GM15510 (cell line): ENCODE results near the gene NUDT7.

ENCODE experiments used
- POLR2A ChIP-seq: IDR thresholded peaks from 3 replicates; pipeline ENCODE4 v1.6.1; 2011; ENCODE audit warnings: borderline replicate concordance; ENCODE audit not compliant: insufficient read length; ENCODE audit errors: extremely low read depth

The NUDT7 gene

DNA sequence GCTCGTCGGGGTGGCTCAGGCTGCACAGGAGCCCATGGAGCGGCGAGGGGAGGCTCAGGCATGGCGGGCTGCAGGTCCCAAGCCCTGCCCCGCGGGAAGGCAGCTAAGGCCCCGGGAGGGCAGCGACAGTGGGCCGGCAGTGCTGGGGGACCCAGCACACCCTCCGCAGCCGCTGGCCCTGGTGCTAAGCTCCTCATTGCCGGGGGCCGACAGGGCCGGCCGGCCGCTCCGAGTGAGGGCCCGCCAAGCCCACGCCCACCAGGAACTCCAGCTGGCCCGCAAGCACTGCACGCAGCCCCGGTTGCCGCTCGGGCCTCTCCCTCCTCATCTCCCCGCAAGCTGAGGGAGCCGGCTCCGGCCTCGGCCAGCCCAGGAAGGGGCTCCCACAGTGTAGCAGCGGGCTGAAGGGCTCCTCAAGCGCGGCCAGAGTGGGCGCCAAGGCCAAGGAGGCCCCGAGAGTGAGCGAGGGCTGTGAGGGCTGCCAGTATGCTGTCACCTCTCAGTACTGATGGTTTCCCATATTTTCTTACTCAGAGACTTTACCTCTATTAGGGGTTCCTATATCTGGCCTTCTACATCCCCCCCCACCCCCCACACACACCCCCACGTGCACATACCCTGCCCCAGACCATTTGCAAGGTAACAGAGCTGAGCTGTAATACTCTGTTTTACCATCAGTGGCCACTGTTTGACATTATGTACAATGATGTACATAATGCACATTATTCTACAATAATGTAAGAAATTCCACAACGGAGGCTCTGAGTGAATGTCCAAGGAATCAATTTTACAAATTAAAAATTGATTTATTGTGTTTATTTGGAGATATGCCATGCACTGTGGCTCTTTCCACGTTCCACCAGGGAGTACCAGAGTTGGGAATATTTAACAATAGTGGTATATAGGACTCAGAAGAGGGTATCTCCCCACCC lies 62.4 kb downstream of the NUDT7 start:
- TF ChIP-seq POLR2A, result no peak

DNA sequence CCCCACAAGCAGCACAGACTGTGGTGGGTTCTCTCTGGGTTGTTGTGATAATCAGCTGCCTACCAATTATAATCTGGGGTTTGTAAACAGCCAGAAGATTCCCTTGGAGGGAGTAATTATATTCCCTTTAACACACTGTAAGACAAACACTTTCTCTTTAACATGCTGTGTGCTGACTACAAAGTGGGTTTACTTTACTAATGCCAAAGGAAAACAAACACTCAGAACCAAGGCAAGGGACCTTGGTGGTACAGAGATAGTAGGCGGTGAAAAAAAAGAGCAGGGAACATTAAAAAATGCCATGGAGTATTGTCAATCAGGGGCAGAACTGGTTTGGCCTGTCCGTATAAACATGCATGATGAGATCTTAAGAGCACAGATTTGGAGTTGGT lies 63.1 kb downstream of the NUDT7 start:
- no peak for TF ChIP-seq POLR2A

DNA sequence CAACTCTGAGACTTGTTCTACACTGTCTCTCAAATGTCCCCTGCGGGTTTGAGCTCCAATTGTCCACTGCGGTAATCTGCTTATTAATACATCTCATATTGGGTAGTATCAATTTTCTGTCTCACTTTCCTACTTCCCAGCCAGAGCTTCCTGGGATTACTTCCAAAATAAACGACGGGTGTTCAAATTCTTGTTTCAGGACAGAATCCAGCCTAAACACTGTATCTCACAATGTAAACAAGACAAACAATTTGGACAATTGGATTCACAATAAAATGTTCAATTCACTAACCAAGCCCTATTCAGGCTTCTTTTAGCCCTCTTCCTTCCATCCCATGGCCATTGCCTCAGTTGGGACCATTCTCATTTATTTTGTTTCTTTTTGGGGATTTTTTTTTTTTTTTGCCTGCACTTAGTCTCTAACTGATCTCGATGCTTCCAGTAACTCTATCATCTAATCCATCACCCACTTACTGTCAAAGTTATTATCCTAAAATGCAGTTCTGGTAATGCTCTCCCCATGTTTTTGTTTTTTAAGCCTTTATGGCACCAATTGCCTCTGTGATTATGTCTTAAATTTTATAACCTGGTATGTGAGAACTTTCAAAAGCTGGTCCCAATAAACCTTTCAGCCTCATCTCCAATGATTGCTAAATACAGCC lies 64.0 kb downstream of the NUDT7 start:
- TF ChIP-seq POLR2A, result no peak

- no peak for TF ChIP-seq POLR2A
Observed at GRCh38 chr16:77787452-77787851, 65.1 kb downstream of the NUDT7 start.

GRCh38 chr16:77788181-77789084 lies 66.1 kb downstream of the NUDT7 start, which contains the start of gene VAT1L:
TSS of gene VAT1L (plus strand) at chr16:77788564. CDS start at chr16:77788683, 119 bp downstream.
- no peak for TF ChIP-seq POLR2A

GRCh38 chr16:77789085-77790008 lies 67.0 kb downstream of the NUDT7 start:
- no peak for TF ChIP-seq POLR2A

DNA sequence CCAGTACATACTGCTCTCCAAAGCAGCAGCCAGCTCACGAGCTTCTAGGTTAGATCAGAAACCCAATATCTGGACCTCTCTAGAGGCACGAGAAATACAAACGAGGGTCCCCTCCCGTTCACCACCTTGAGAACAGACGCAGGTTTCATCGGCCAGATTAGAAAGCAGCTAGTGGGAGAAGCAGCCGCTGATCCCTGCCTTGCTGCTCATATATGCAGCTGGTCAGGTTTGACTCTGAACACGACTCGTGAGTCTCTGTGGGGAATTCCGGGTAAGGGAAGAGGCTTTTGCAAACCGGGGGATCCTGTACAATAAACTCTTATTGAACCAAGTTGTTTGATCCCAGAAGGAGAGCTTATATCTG lies 67.7 kb downstream of the NUDT7 start:
- TF ChIP-seq POLR2A, result no peak

- no peak for TF ChIP-seq POLR2A
Observed at GRCh38 chr16:77790912-77791311, 68.6 kb downstream of the NUDT7 start.
